H54 (cell line): Measurements from ENCODE around the gene SPINK9.

Source experiments
- DNase-seq: peaks from one replicate; pipeline ENCODE4 v3.0.0; 2011; ENCODE audit warnings: low spot score, mixed read lengths; ENCODE audit not compliant: insufficient read length
- FAIRE-seq: peaks from 3 replicates; lab custom pipeline; 2011; peaks lifted over from hg19 to GRCh38; lab: Jason Lieb, UNC
- POLR2A ChIP-seq: IDR thresholded peaks from 2 replicates; pipeline ENCODE4 v1.6.1; 2011; ENCODE audit warnings: low read depth, mild to moderate bottlenecking, low read length

SPINK9 gene

DNA sequence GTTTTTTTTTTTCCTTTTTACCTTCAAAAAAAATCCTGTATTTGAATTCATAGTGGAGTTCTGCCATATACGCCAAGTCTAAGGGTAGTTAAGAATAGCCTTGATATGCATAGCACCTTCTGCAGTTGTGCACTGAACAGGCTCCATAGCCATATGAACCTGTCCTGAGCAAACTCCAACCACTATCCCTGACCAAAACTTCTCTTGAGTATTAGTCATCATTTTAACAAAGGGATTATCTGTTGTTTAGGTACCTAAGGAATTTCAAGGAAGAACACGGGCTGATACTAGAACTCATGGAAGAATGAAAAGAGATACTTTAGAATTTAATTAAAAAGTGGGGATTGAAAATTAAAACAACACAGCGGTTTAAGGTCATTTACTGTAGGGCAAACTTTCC is 46.5 kb downstream of the SPINK9 start:
- no peak for TF ChIP-seq POLR2A
- FAIRE-seq (no peak), DNase-seq (no peak)

DNA sequence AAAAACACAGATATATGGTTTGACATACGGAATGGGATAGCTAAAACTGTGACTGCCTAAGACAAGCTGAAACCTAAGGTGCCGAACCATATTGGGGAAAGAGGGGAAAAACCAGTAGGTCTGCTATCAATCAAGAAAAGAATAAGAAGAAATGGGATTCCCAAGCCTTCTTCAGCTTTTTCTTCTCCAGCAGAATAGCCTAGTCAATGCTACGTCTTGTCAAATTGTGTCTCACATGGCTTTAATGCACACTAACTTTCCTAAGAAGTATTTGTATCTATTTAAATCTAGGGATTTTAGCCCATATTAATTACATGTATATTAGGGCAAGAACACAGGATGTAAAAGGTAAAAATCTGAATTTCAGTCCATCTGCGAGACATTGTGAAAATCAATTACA is 47.6 kb downstream of the SPINK9 start:
- DNase-seq (no peak), FAIRE-seq (no peak)
- TF ChIP-seq POLR2A = no peak

DNA sequence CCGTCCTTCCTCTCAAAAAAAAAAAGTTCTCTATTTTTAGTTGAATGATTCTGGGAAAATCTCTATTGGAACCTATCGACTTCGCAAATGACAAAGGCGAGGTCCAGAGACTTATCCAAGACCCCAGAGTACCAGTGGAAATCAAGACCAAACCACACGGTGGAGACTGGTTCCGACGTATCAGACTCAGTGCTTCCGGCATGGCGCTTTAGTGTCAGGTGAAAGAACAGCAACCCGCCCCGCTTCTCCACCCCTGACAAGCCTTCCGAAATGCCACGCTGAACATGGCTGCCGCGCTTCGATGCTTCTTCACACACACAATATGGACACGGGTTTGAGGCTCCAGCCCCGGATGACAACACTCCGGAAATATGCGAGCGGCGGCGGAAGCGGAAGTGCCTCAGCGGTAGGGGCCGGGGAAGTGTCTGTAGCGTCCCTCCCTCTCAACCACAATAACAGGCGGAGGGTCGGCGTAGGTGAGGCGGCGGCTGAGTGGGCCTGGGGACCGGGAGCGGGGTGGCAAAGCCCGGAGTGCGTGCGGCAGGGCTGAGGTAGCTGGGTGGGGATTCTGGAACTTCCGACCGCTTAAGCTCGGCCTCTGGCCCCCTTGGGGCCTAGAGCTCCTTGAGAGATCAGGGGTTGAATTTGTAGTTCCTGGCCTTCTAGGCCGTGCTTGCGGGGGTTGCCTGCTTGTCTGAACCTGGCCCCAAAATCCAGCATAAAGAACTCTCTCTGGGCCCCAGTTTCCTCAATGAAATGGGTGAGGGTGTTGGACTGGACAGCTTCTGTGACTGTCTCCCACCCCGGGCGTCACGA is 48.4 kb downstream of the SPINK9 start, which contains the start of gene FBXO38:
Gene FBXO38 (plus strand): TSS at position 395 of the 816 bp plus-strand sequence. CDS start 10,819 bp downstream, outside the sequence.
- FAIRE-seq = peak; percentile 92
- peak; percentile 77 for DNase-seq
- TF ChIP-seq POLR2A = peak; percentile 70; the same call in 1 of the 2 replicates

DNA sequence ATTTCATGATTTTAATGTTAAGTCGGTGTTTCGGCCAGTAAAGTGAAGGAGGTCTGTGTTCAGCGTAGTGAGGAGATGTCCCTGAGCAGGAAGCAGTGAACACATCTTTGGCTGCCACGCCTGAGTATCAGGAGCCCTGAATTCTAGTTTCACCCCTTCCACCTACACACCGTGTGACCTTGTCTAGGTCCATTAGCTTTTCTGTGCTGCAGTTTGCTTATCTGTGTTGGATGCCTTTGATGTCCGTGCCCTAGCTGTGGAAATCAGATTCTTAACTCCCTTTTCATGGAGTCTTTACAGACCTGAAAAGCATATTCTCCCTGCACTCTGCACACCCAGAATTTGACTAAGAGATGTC is 49.0 kb downstream of the SPINK9 start:
- FAIRE-seq (no peak), DNase-seq (no peak)
- TF ChIP-seq POLR2A = no peak

DNA sequence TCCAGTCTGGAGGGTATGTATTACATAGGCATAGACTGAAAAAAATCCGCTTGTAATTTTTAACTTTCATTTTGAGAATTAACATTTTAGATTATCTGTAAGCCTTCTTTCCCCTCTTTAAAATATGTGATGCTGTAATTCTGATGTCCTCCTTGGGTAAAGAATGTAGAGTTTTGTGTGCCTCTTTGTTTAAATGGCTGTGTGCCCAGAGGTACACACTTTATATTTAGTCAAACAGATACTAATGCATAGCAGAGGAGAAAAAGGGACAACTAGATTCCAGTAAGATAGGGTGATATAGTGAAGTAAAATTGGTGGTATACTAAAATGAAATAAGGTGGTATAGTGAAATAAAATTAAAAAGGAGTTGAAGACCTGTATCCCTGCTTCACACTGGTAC is 49.7 kb downstream of the SPINK9 start:
- FAIRE-seq (no peak), DNase-seq (no peak)
- no peak for TF ChIP-seq POLR2A

DNA sequence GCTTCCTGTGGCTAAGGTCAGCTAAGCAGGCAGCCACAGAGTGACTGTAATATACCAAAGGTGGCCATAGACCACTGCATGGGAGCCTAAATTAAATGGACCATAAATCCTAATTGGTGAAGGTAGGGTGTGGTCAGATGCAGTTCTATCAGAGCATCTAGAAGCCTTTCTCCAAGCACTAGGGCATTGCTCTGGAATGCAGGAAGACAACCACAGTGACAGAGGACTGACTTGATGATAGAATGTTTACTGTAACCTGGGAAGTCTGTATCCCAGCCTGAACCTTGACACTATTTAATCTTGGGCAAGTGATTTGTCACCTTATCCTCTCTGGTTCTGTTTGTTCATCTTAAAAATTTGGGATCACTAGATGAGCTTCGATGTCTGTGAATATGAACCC is 50.7 kb downstream of the SPINK9 start:
- TF ChIP-seq POLR2A = no peak
- FAIRE-seq (no peak), DNase-seq (no peak)

DNA sequence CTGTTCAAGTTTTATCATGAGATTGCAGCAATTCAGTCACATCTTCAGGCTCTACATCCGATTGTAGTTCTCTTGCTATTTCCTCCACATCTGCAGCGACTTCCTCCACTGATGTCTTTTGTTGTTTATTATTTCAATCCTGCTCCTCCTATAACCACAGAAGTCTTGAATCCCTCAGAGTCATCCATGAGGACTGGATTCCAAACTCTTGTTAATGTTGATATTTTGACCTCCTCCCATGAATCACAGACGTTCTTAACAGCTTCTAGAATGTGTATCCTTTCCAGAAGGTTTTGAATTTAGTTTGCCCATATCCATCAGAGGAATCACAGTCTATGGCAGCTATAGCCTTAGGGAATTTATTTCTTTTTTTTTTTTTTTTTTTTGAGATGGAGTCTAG is 52.0 kb downstream of the SPINK9 start:
- no peak for TF ChIP-seq POLR2A
- DNase-seq = no peak
- no peak for FAIRE-seq

DNA sequence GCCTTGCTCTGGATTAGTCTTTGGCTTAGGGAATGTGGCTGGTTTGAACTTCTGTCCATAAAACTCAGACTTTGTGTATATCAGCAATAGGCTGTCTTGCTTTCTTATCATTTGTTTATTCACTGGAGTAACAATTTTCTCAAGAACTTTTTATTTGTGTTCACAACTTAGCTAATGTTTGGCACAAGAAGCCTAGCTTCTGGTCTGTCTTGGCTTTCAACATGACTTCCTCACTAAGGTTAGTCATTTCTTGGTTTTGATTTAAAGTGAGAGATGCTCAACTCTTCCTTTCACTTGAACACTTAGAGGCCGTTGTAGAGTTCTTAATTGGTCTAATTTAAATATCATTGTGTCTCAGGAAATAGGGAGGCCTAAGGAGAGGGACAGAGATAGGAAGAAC is 53.3 kb downstream of the SPINK9 start:
- TF ChIP-seq POLR2A = no peak
- DNase-seq = no peak
- FAIRE-seq = no peak
